Neural cell (in vitro differentiated cells): ENCODE measurements around the gene LPAR5.

ENCODE experiments used
- EP300 ChIP-seq: fragments of 450-650 bp; conservative IDR thresholded peaks from 2 replicates; pipeline ENCODE4 v1.6.1; 2014; ENCODE audit warnings: antibody characterized with exemption, mild to moderate bottlenecking, moderate library complexity; ENCODE audit not compliant: poor library complexity, severe bottlenecking
- EZH2 ChIP-seq: fragments of 200-600, 300-800 bp; shearing (Covaris generic), sonication (generic); IDR thresholded peaks from 2 replicates; pipeline ENCODE4 v1.6.1; 2014; ENCODE audit warnings: antibody characterized with exemption, low read length, borderline replicate concordance, mild to moderate bottlenecking; ENCODE audit not compliant: insufficient read depth, poor library complexity, severe bottlenecking
- MXI1 ChIP-seq: fragments of 450-650 bp; conservative IDR thresholded peaks from 2 replicates; pipeline ENCODE4 v1.6.1; 2014; ENCODE audit warnings: antibody characterized with exemption, mild to moderate bottlenecking; ENCODE audit not compliant: poor library complexity, severe bottlenecking
- REST ChIP-seq: IDR thresholded peaks from 2 replicates; pipeline ENCODE4 v1.6.1; 2012; ENCODE audit warnings: borderline replicate concordance
- TAF1 ChIP-seq: IDR thresholded peaks from 2 replicates; pipeline ENCODE4 v1.6.1; 2012; ENCODE audit warnings: low read depth
- TF ChIP-seq, protein P1 (sequence below): fragments of 450-650 bp; IDR thresholded peaks from 2 replicates; pipeline ENCODE4 v1.5.1; 2014; ENCODE audit warnings: antibody characterized with exemption, mild to moderate bottlenecking, moderate library complexity; ENCODE audit not compliant: poor library complexity, severe bottlenecking

- TF ChIP-seq MXI1 (no peak), EZH2 (no peak), EP300 (no peak), TAF1 (no peak), REST (no peak)
- TF ChIP-seq, protein P1, sequence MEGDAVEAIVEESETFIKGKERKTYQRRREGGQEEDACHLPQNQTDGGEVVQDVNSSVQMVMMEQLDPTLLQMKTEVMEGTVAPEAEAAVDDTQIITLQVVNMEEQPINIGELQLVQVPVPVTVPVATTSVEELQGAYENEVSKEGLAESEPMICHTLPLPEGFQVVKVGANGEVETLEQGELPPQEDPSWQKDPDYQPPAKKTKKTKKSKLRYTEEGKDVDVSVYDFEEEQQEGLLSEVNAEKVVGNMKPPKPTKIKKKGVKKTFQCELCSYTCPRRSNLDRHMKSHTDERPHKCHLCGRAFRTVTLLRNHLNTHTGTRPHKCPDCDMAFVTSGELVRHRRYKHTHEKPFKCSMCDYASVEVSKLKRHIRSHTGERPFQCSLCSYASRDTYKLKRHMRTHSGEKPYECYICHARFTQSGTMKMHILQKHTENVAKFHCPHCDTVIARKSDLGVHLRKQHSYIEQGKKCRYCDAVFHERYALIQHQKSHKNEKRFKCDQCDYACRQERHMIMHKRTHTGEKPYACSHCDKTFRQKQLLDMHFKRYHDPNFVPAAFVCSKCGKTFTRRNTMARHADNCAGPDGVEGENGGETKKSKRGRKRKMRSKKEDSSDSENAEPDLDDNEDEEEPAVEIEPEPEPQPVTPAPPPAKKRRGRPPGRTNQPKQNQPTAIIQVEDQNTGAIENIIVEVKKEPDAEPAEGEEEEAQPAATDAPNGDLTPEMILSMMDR, result peak; percentile 73
These were observed 48.9 kb upstream of the LPAR5 start for GRCh38 chr12:6684609-6685008.
